Suprapubic skin (tissue), 4 donors: ENCODE data around the gene CSRNP3. TPM values are rescaled to one million over a fixed set of nuclear protein-coding genes. Genes with fewer than 3 reads are reported as not detected.

Source experiments
- DNase-seq, 2 donors: peaks; one replicate each; pipeline ENCODE4 v3.0.0-alpha.2; 2019; ENCODE audit warnings: low spot score in 2 of 2
- H3K27ac ChIP-seq: fragments of 200-600 bp; sonication (generic); one replicate; pipeline ENCODE4 v1.5.1; 2019
- H3K27me3 ChIP-seq: fragments of 200-600 bp; sonication (generic); one replicate; pipeline ENCODE4 v1.5.1; 2019
- H3K36me3 ChIP-seq: fragments of 200-600 bp; sonication (generic); one replicate; pipeline ENCODE4 v1.5.1; 2019
- H3K4me1 ChIP-seq: fragments of 200-600 bp; sonication (generic); one replicate; pipeline ENCODE4 v1.5.1; 2019
- H3K4me3 ChIP-seq: fragments of 200-600 bp; sonication (generic); one replicate; pipeline ENCODE4 v1.5.1; 2019; ENCODE audit warnings: mild to moderate bottlenecking
- H3K9me3 ChIP-seq: fragments of 200-600 bp; sonication (generic); one replicate; pipeline ENCODE4 v1.5.1; 2019
- EP300 ChIP-seq: sonication (generic); formaldehyde crosslinking; IDR thresholded peaks from one replicate; pipeline ENCODE4 v1.6.1; 2017; ENCODE audit warnings: antibody characterized with exemption
- POLR2A ChIP-seq, 2 donors: fragments of 450-650 bp; IDR thresholded peaks; one replicate each; pipeline ENCODE4 v1.6.1; 2017; ENCODE audit warnings: antibody characterized with exemption in 2 of 2, mild to moderate bottlenecking in 2 of 2, moderate library complexity in 2 of 2
- POLR2AphosphoS5 ChIP-seq, 3 donors: sonication (generic); formaldehyde crosslinking; IDR thresholded peaks; one replicate each; pipeline ENCODE4 v1.6.1; 2017; ENCODE audit warnings: antibody characterized with exemption in 3 of 3
- WGBS: methylation state at CpG from one replicate; pipeline ENCODE4 v1.1.5; 2018; 5-methylcytosine and 5-hydroxymethylcytosine counted together
- total RNA-seq, 4 donors: library from RNA; depleted of rRNA; stranded (reverse); fragments of >200 nt; gene quantifications; one replicate each; pipeline ENCODE4 v1.1.0, GENCODE V29; 2016
- TF ChIP-seq, protein P1 (sequence below), 2 donors: fragments of 200-600 bp in 1 of 2; fragments of 450-650 bp in 1 of 2; sonication (generic) in 1 of 2; IDR thresholded peaks; one replicate each; pipeline ENCODE4 v1.5.1; 2016 to 2019; ENCODE audit warnings: antibody characterized with exemption in 2 of 2, mild to moderate bottlenecking in 1 of 2, moderate library complexity in 1 of 2

The CSRNP3 gene
- total RNA-seq, 4 donors from 2014 or later: 1.3 to 7.2 (median 4.3) TPM

DNA sequence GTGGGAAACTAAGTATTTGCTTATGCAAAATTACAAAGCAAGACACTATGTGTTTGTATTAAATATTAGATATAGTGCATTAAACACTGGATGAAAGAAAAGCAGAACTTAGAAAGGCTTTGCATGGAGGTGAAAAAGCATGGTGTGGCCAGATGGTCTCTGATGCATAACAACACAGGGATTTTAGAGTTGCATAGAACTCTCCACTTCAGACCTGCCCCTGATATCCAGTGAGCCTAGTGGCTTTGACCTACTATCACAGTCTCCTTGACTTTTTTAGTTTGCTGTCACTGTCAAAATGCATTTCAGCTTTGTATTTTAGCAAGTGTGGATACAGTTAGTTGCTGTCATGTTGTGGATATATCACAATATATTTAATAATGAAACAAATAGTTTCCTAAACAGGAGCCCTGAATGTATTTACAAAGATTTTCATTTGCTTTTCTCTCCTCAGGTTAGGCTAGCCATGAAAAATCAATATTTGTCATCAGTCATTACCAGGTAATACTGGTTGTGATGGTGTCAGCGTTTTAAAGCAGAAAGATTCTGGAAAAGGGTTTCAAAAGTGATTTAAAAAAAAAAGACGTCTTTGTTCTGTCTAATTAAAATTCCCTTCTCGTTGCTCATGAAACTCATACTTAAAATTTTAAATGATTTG lies 5.2 kb downstream of the CSRNP3 start:
- Histone ChIP-seq H3K4me3 (no peak overlapping the region), H3K27ac (no peak overlapping the region), H3K36me3 (no peaks in the 10 kb centered on the region), H3K9me3 (no peaks in the 10 kb centered on the region), H3K4me1 (peaks cover 8% of the 10 kb centered on the region), H3K27me3 (no peaks in the 10 kb centered on the region)
- no peak for DNase-seq
- WGBS: 69% methylated on average over 3 of the region's 3 CpGs
- TF ChIP-seq POLR2AphosphoS5 (IDR thresholded peaks at IDR 0.05): no peak
- TF ChIP-seq POLR2A (IDR thresholded peaks at IDR 0.05): no peak
- TF ChIP-seq, protein P1, sequence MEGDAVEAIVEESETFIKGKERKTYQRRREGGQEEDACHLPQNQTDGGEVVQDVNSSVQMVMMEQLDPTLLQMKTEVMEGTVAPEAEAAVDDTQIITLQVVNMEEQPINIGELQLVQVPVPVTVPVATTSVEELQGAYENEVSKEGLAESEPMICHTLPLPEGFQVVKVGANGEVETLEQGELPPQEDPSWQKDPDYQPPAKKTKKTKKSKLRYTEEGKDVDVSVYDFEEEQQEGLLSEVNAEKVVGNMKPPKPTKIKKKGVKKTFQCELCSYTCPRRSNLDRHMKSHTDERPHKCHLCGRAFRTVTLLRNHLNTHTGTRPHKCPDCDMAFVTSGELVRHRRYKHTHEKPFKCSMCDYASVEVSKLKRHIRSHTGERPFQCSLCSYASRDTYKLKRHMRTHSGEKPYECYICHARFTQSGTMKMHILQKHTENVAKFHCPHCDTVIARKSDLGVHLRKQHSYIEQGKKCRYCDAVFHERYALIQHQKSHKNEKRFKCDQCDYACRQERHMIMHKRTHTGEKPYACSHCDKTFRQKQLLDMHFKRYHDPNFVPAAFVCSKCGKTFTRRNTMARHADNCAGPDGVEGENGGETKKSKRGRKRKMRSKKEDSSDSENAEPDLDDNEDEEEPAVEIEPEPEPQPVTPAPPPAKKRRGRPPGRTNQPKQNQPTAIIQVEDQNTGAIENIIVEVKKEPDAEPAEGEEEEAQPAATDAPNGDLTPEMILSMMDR (IDR thresholded peaks at IDR 0.05): no peak
- TF ChIP-seq EP300: no peak

DNA sequence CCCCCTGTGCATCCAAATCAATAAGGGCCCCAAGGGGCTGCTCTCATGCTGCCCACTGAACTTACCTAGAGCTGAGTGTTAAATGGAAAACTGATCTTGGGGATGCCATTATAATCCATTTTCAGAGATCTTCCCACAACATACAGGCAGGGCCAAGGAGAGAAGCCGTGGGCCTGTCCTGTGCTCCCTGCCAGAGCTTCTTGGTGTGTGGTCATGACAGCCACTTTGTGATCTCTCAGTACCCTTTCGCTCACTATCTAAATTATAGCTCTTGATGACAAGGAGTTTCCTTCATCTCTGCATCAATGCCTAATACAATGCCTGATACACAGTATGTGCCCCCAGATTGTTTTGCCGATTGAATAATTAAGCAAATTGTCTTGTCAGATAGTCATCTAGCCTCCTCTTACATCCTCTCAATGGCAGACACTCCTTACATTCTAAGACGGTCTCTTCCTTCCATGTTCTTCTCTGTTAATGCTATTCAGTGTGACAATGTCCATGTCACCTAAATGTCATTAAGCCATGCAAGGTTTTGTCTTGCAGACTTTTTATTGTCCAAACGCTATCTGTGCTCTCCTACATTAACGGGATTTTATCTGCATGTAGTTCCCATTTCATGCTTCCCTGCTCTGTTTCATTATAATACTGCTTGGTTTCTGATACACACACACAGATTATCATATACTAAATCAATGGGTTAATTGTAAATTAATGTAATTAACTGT lies 5.9 kb downstream of the CSRNP3 start:
- 93% methylated on average over 6 of the region's 6 CpGs for WGBS

DNA sequence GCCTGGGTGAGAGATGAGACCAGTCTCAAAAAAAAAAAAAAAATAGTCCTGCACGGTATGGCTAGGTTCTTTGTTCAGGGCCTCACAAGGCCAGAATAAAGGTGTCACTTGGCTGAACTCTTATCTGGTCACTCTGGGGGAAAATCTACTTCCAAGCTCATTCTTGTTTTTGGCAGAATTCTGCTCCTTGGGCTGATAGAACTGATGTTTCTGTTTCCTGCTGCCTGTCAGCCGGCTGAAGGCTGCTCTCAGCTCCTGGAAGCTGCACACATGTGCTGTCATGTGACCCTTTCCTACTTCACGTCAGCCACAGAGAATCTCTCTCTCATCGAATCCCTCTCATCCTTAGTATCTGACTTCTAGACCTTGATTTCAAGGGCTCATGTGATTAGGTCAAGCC lies 10.4 kb downstream of the CSRNP3 start:
- no peak for DNase-seq
- Histone ChIP-seq H3K36me3 (no peaks in the 10 kb centered on the region), H3K9me3 (no peaks in the 10 kb centered on the region), H3K27ac (no peak overlapping the region), H3K4me3 (no peak overlapping the region), H3K4me1 (no peaks in the 10 kb centered on the region), H3K27me3 (no peaks in the 10 kb centered on the region)
- 64% methylated on average over 4 of the region's 4 CpGs for WGBS
- TF ChIP-seq, protein P1 (IDR thresholded peaks at IDR 0.05): no peak

More for the DNA sequence above, 5.9 kb downstream of the CSRNP3 start:
- H3K9me3 ChIP-seq: no peaks in the 10 kb centered on the region
- no peak overlapping the region for H3K27ac ChIP-seq
- no peak overlapping the region for H3K4me3 ChIP-seq
- no peaks in the 10 kb centered on the region for H3K27me3 ChIP-seq
- TF ChIP-seq POLR2AphosphoS5 (IDR thresholded peaks at IDR 0.05): no peak
- TF ChIP-seq, protein P1 (IDR thresholded peaks at IDR 0.05): no peak
- no peak for TF ChIP-seq POLR2A (IDR thresholded peaks at IDR 0.05)
- TF ChIP-seq EP300: no peak
- DNase-seq: no peak
- no peaks in the 10 kb centered on the region for H3K36me3 ChIP-seq
- peaks cover 1% of the 10 kb centered on the region for H3K4me1 ChIP-seq

- 78% methylated on average over 4 of the region's 4 CpGs for WGBS
- DNase-seq: no peak
- Histone ChIP-seq H3K36me3 (no peaks in the 10 kb centered on the region), H3K4me1 (no peaks in the 10 kb centered on the region), H3K9me3 (no peaks in the 10 kb centered on the region), H3K27me3 (no peaks in the 10 kb centered on the region), H3K4me3 (no peak overlapping the region), H3K27ac (no peak overlapping the region)
- TF ChIP-seq POLR2AphosphoS5 (IDR thresholded peaks at IDR 0.05) (no peak), EP300 (no peak), POLR2A (IDR thresholded peaks at IDR 0.05) (no peak)
- TF ChIP-seq, protein P1 (IDR thresholded peaks at IDR 0.05): no peak
Measured at GRCh38 chr2:165494573-165494972, 25.1 kb downstream of the CSRNP3 start.

DNA sequence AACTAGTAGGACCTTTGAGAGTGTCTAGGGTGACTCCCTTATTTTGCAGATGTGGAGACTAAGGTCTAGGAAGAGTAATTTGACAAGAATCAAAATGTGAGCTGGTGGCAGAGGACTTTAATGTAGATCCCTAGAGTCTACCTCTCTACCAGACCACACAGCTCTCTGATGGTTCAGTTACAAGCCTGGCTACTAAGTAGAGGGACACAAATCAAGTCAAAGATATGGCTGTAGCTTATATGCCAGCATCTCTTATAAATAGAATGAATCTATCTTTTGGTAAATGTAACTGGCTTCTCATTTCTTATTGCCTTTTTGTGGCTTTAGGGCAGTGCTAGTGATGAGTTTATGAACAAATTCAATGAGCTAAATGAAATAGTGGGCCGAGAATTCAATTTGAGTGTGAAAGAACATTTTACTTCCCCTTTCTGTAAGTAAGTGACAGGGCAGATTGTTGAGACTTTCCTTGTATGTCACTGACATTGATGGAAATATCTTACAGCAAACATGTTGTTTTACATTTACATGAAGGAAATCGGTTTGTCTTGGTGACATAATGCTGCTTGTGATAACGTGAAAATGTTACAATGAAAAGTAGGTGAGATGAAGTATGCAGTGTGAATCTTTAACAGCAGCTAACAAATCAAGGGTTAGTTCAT lies 28.3 kb downstream of the CSRNP3 start:
- Histone ChIP-seq H3K27me3 (no peaks in the 10 kb centered on the region), H3K4me3 (no peak overlapping the region), H3K9me3 (no peaks in the 10 kb centered on the region), H3K36me3 (no peaks in the 10 kb centered on the region), H3K4me1 (no peaks in the 10 kb centered on the region), H3K27ac (no peak overlapping the region)
- DNase-seq: no peak
- WGBS: 71% methylated on average over 3 of the region's 3 CpGs
- TF ChIP-seq, protein P1 (IDR thresholded peaks at IDR 0.05): no peak
- TF ChIP-seq POLR2AphosphoS5 (IDR thresholded peaks at IDR 0.05) (no peak), EP300 (no peak), POLR2A (IDR thresholded peaks at IDR 0.05) (no peak)
